Measurements from ENCODE around the gene ARCN1.

DNA sequence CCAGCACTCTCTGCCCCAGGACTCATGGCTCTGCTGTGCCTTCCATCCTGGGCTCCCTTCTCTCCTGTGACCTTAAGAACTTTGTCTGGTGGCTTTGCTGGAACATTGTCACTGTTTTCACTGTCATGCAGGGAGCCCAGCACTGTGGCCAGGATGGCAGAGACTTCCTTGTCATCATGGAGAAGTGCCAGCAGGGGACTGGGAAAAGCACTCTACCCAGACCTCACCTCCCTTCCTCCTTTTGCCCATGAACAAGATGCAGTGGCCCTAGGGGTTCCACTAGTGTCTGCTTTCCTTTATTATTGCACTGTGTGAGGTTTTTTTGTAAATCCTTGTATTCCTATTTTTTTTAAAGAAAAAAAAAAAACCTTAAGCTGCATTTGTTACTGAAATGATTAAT is 47.9 kb upstream of the ARCN1 start:
- TF ChIP-seq, protein P1, sequence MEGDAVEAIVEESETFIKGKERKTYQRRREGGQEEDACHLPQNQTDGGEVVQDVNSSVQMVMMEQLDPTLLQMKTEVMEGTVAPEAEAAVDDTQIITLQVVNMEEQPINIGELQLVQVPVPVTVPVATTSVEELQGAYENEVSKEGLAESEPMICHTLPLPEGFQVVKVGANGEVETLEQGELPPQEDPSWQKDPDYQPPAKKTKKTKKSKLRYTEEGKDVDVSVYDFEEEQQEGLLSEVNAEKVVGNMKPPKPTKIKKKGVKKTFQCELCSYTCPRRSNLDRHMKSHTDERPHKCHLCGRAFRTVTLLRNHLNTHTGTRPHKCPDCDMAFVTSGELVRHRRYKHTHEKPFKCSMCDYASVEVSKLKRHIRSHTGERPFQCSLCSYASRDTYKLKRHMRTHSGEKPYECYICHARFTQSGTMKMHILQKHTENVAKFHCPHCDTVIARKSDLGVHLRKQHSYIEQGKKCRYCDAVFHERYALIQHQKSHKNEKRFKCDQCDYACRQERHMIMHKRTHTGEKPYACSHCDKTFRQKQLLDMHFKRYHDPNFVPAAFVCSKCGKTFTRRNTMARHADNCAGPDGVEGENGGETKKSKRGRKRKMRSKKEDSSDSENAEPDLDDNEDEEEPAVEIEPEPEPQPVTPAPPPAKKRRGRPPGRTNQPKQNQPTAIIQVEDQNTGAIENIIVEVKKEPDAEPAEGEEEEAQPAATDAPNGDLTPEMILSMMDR (IDR thresholded peaks at IDR 0.05) = no peak
- no peak for TF ChIP-seq POLR2A (IDR thresholded peaks at IDR 0.05)

Measured in esophagus squamous epithelium (tissue), 4 donors.